HCT116 (cell line): ENCODE results near the gene CAPZB. TPM values are rescaled to one million over a fixed set of nuclear protein-coding genes. Genes with fewer than 3 reads are reported as not detected.

Experiments
- ATAC-seq: fragments of 200-7000 bp; cut with Tn5 transposase; 2 replicates; pipeline ENCODE4 v1.9.1; 2020; ENCODE audit warnings: mild to moderate bottlenecking, moderate library complexity
- BruUV-seq: library from RNA; stranded (reverse); fragments of 400-500 nt; replicated peaks from 2 replicates; lab custom pipeline; 2021; lab: Mats Ljungman, UMichigan
- CTCF ChIA-PET: fragments of 300-600 bp; sonication (Branson Sonifier 250); formaldehyde crosslinking; loops from one replicate; lab custom pipeline; 2021; ENCODE audit warnings: antibody characterized with exemption; lab: Charles Lee
- POLR2A ChIA-PET: fragments of 300-600, 350-600 bp; sonication (Branson Sonifier 250); formaldehyde crosslinking; loops from one replicate; lab custom pipeline; 2021; ENCODE audit warnings: antibody characterized with exemption; lab: Charles Lee
- RAD21 ChIA-PET, 2 experiments: fragments of 300-600 bp; sonication (Branson Sonifier 250); formaldehyde crosslinking; loops; one replicate each; lab custom pipeline; 2023; ENCODE audit warnings: low total read pairs in 2 of 2; ENCODE audit not compliant: uncharacterized antibody in 2 of 2, unreplicated experiment in 2 of 2, low non-redundant PET in 1 of 2; lab: Charles Lee
- DNase-seq: peaks from one replicate; pipeline ENCODE4 v3.0.0-alpha.2; 2010; ENCODE audit warnings: low read depth, low spot score
- H2AFZ ChIP-seq: fragments of 200-600 bp; shearing (Covaris generic), sonication (generic); 2 replicates; pipeline ENCODE4 v1.6.1; 2017; ENCODE audit warnings: low read depth, mixed run types, mixed read lengths, antibody characterized with exemption, low read length; ENCODE audit not compliant: poor library complexity, severe bottlenecking
- H3K27ac ChIP-seq: 2 replicates; pipeline ENCODE4 v1.5.1; 2012; ENCODE audit warnings: low read depth, low read length
- H3K27me3 ChIP-seq: fragments of 200-600 bp; sonication (generic); 2 replicates; pipeline ENCODE4 v1.6.1; 2016; ENCODE audit warnings: mixed run types, low read length, mixed read lengths; ENCODE audit not compliant: insufficient read depth
- H3K36me3 ChIP-seq, 2 experiments: fragments of 200-500 bp in 1 of 2; fragments of 200-600 bp in 1 of 2; sonication (Bioruptor generic) in 1 of 2; sonication (generic) in 1 of 2; 2 replicates each; pipeline versions ENCODE4 v1.5.1 to v1.6.1; 2014 to 2016; ENCODE audit warnings: low read length in 2 of 2, inconsistent platforms in 1 of 2, mixed read lengths in 1 of 2, mixed run types in 1 of 2; ENCODE audit not compliant: insufficient read depth in 2 of 2, control insufficient read depth in 1 of 2
- H3K4me1 ChIP-seq, 2 experiments: fragments of 200-600 bp in 1 of 2; sonication (generic) in 1 of 2; 2 replicates each; pipeline versions ENCODE4 v1.5.1 to v1.6.1; 2012 to 2017; ENCODE audit warnings: low read length in 2 of 2, inconsistent platforms in 1 of 2, mild to moderate bottlenecking in 1 of 2, mixed read lengths in 1 of 2, mixed run types in 1 of 2, moderate library complexity in 1 of 2; ENCODE audit not compliant: insufficient read depth in 2 of 2, control insufficient read depth in 1 of 2
- H3K4me2 ChIP-seq: fragments of 200-600 bp; sonication (generic); 2 replicates; pipeline ENCODE4 v1.6.1; 2017; ENCODE audit warnings: mixed run types, low read length, mixed read lengths
- H3K4me3 ChIP-seq, 2 experiments: fragments of 200-600 bp in 1 of 2; sonication (generic) in 1 of 2; replicated peaks in 1 of 2; 2 replicates each; pipeline ENCODE4 v1.5.1; 2011 to 2016; ENCODE audit warnings: low read length in 2 of 2, control low read depth in 1 of 2, low read depth in 1 of 2, mild to moderate bottlenecking in 1 of 2, mixed read lengths in 1 of 2, mixed run types in 1 of 2
- H3K79me2 ChIP-seq: fragments of 200-600 bp; sonication (generic); 2 replicates; pipeline ENCODE4 v1.6.1; 2017; ENCODE audit warnings: mild to moderate bottlenecking, mixed run types, low read length, moderate library complexity, mixed read lengths; ENCODE audit not compliant: insufficient read depth
- H3K9ac ChIP-seq: fragments of 200-600 bp; sonication (generic); 2 replicates; pipeline ENCODE4 v1.6.1; 2016; ENCODE audit warnings: low read length, mixed read lengths
- H3K9me2 ChIP-seq: fragments of 200-600 bp; sonication (generic), shearing (Covaris generic); 2 replicates; pipeline ENCODE4 v1.6.1; 2017; ENCODE audit warnings: mixed run types, mild to moderate bottlenecking, moderate library complexity; ENCODE audit not compliant: insufficient read depth
- H3K9me3 ChIP-seq, 2 experiments: fragments of 200-500 bp in 1 of 2; fragments of 200-600 bp in 1 of 2; sonication (Bioruptor generic) in 1 of 2; sonication (generic) in 1 of 2; 2 replicates each; pipeline ENCODE4 v1.6.1; 2014 to 2017; ENCODE audit warnings: low read length in 2 of 2, mixed read lengths in 2 of 2, inconsistent platforms in 1 of 2, low read depth in 1 of 2, mild to moderate bottlenecking in 1 of 2, mixed run types in 1 of 2, moderate library complexity in 1 of 2; ENCODE audit not compliant: control insufficient read depth in 1 of 2, insufficient read depth in 1 of 2
- H4K20me1 ChIP-seq: fragments of 200-600 bp; sonication (generic), shearing (Covaris generic); 2 replicates; pipeline ENCODE4 v1.6.1; 2017; ENCODE audit warnings: mixed run types, mild to moderate bottlenecking, moderate library complexity; ENCODE audit not compliant: insufficient read depth
- CEBPB ChIP-seq: IDR thresholded peaks from 2 replicates; pipeline ENCODE4 v1.6.1; 2012; ENCODE audit warnings: low read depth
- EZH2 ChIP-seq: fragments of 200-600 bp; sonication (generic); IDR thresholded peaks from 2 replicates; pipeline ENCODE4 v1.6.1; 2017; ENCODE audit warnings: antibody characterized with exemption, mixed run types
- JUND ChIP-seq: IDR thresholded peaks from 2 replicates; pipeline ENCODE4 v1.6.1; 2012
- POLR2A ChIP-seq: IDR thresholded peaks from 2 replicates; pipeline ENCODE4 v1.7.0; 2011; ENCODE audit warnings: borderline replicate concordance; ENCODE audit not compliant: insufficient read depth, insufficient read length; ENCODE audit errors: extremely low read depth
- RAD21 ChIP-seq: IDR thresholded peaks from 2 replicates; pipeline ENCODE4 v1.6.1; 2012; ENCODE audit warnings: low read depth, mild to moderate bottlenecking
- REST ChIP-seq: IDR thresholded peaks from 2 replicates; pipeline ENCODE4 v1.6.1; 2012; ENCODE audit warnings: low read depth
- SIN3A ChIP-seq: IDR thresholded peaks from 2 replicates; pipeline ENCODE4 v1.6.1; 2012; ENCODE audit warnings: low read depth
- SP1 ChIP-seq: IDR thresholded peaks from 2 replicates; pipeline ENCODE4 v1.6.1; 2012; ENCODE audit warnings: low read depth
- SRF ChIP-seq: IDR thresholded peaks from 2 replicates; pipeline ENCODE4 v1.6.1; 2012; ENCODE audit warnings: low read depth
- TCF7L2 ChIP-seq: IDR thresholded peaks from 2 replicates; pipeline ENCODE4 v1.7.0; 2011; ENCODE audit warnings: borderline replicate concordance, inconsistent platforms; ENCODE audit not compliant: insufficient read depth, insufficient read length; ENCODE audit errors: extremely low read depth
- YY1 ChIP-seq: IDR thresholded peaks from 2 replicates; pipeline ENCODE4 v1.6.1; 2011; ENCODE audit warnings: low read length, low read depth, moderate library complexity, mild to moderate bottlenecking; ENCODE audit not compliant: insufficient replicate concordance; ENCODE audit errors: extremely low read depth
- ZBTB33 ChIP-seq: IDR thresholded peaks from 2 replicates; pipeline ENCODE4 v1.6.1; 2011; ENCODE audit warnings: mild to moderate bottlenecking, low read length, moderate library complexity; ENCODE audit not compliant: insufficient replicate concordance; ENCODE audit errors: extremely low read depth
- ZFX ChIP-seq: fragments of 450-650 bp; IDR thresholded peaks from 2 replicates; pipeline ENCODE4 v1.6.1; 2017
- ZNF274 ChIP-seq: fragments of 200-500 bp; sonication (Bioruptor generic); IDR thresholded peaks from 2 replicates; pipeline ENCODE4 v1.6.1; 2014; ENCODE audit warnings: mild to moderate bottlenecking, low read depth, low read length, inconsistent platforms
- intact Hi-C: fragments of 100-400 bp; cut with micrococcal nuclease; formaldehyde crosslinking; loops from 2 replicates; pipeline ENCODE4 v1.10.0; 2022
- total RNA-seq: library from RNA; stranded (reverse); gene quantifications from one replicate; pipeline ENCODE4 v1.2.1, GENCODE V29; 2021; ENCODE audit not compliant: unreplicated experiment
- TF ChIP-seq, protein P1 (sequence below): IDR thresholded peaks from 2 replicates; pipeline ENCODE4 v1.6.1; 2012
- TF ChIP-seq, protein P2 (sequence below), 3 experiments: fragments of 200-600 bp in 1 of 3; sonication (generic) in 1 of 3; IDR thresholded peaks in 2 of 3; conservative IDR thresholded peaks in 1 of 3; 2 replicates each; pipeline ENCODE4 v1.5.1; 2012 to 2017; ENCODE audit warnings: low read depth in 2 of 3, low read length in 2 of 3, antibody characterized with exemption in 1 of 3, borderline replicate concordance in 1 of 3, control low read depth in 1 of 3, mild to moderate bottlenecking in 1 of 3, mixed read lengths in 1 of 3, mixed run types in 1 of 3, moderate library complexity in 1 of 3; ENCODE audit not compliant: insufficient read depth in 1 of 3

CAPZB gene
- total RNA-seq, 1 experiment from 2014 or later = 203 TPM

GRCh38 chr1:19310720-19311502 is 174.4 kb downstream of the CAPZB start:
- POLR2A ChIA-PET = no interaction called here

More at GRCh38 chr1:19310720-19311502, 174.4 kb downstream of the CAPZB start:
- BruUV-seq = TSS peak; percentile 59
- ChIA-PET CTCF (no interaction called here), RAD21 (no interaction called here)
- intact Hi-C loops = no loop called here
- Histone ChIP-seq H3K4me3 (peak overlapping the region; percentile 87 to 88), H3K4me2 (peak overlapping the region; percentile 100), H3K9me2 (no peaks in the 10 kb centered on the region), H3K79me2 (peaks cover 33% of the 10 kb centered on the region), H4K20me1 (no peaks in the 10 kb centered on the region), H3K9me3 (no peaks in the 10 kb centered on the region), H2AFZ (no peak overlapping the region), H3K9ac (peak overlapping the region; percentile 97), H3K4me1 (peaks cover 18 to 45% of the 10 kb centered on the region in 2 experiments; a peak in 3 of 4 replicates), H3K36me3 (peaks cover 7 to 15% of the 10 kb centered on the region in 2 experiments; a peak in 3 of 4 replicates), H3K27ac (peak overlapping the region; percentile 82; the same call in 1 of the 2 replicates), H3K27me3 (no peaks in the 10 kb centered on the region)
- DNase-seq (no peak), ATAC-seq (peak; percentile 3)
- TF ChIP-seq TCF7L2 = no peak
- TF ChIP-seq RAD21 = no peak
- no peak for TF ChIP-seq YY1
- TF ChIP-seq CEBPB = no peak
- TF ChIP-seq JUND = no peak
- TF ChIP-seq, protein P1, sequence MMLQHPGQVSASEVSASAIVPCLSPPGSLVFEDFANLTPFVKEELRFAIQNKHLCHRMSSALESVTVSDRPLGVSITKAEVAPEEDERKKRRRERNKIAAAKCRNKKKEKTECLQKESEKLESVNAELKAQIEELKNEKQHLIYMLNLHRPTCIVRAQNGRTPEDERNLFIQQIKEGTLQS = no peak
- no peak for TF ChIP-seq SRF
- TF ChIP-seq SP1 = no peak
- no peak for TF ChIP-seq REST
- TF ChIP-seq ZFX = no peak
- TF ChIP-seq ZBTB33 = no peak
- TF ChIP-seq EZH2 = no peak
- TF ChIP-seq ZNF274 = no peak
- no peak for TF ChIP-seq SIN3A
- TF ChIP-seq, protein P2, sequence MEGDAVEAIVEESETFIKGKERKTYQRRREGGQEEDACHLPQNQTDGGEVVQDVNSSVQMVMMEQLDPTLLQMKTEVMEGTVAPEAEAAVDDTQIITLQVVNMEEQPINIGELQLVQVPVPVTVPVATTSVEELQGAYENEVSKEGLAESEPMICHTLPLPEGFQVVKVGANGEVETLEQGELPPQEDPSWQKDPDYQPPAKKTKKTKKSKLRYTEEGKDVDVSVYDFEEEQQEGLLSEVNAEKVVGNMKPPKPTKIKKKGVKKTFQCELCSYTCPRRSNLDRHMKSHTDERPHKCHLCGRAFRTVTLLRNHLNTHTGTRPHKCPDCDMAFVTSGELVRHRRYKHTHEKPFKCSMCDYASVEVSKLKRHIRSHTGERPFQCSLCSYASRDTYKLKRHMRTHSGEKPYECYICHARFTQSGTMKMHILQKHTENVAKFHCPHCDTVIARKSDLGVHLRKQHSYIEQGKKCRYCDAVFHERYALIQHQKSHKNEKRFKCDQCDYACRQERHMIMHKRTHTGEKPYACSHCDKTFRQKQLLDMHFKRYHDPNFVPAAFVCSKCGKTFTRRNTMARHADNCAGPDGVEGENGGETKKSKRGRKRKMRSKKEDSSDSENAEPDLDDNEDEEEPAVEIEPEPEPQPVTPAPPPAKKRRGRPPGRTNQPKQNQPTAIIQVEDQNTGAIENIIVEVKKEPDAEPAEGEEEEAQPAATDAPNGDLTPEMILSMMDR (IDR thresholded peaks at IDR 0.05 in 2 of 3, conservative IDR thresholded peaks at IDR 0.05 in 1 of 3; ENCODE audit: borderline replicate concordance in 1 of 3, insufficient read depth in 1 of 3, low read depth in 2 of 3, low read length in 2 of 3) = no peak
- no peak for TF ChIP-seq POLR2A
